AML-193 (cell line): ENCODE data around the gene RCOR3.
"Not testable (repeated sequence)": the region's sequence is repeated elsewhere in the genome, so short reads cannot be mapped to it uniquely, and the experiment has no call there.

Source experiments
- DNase-seq, 2 experiments: peaks; one replicate each; lab custom pipeline; 2025; lab: John Stamatoyannopoulos, UW

RCOR3 gene

DNA sequence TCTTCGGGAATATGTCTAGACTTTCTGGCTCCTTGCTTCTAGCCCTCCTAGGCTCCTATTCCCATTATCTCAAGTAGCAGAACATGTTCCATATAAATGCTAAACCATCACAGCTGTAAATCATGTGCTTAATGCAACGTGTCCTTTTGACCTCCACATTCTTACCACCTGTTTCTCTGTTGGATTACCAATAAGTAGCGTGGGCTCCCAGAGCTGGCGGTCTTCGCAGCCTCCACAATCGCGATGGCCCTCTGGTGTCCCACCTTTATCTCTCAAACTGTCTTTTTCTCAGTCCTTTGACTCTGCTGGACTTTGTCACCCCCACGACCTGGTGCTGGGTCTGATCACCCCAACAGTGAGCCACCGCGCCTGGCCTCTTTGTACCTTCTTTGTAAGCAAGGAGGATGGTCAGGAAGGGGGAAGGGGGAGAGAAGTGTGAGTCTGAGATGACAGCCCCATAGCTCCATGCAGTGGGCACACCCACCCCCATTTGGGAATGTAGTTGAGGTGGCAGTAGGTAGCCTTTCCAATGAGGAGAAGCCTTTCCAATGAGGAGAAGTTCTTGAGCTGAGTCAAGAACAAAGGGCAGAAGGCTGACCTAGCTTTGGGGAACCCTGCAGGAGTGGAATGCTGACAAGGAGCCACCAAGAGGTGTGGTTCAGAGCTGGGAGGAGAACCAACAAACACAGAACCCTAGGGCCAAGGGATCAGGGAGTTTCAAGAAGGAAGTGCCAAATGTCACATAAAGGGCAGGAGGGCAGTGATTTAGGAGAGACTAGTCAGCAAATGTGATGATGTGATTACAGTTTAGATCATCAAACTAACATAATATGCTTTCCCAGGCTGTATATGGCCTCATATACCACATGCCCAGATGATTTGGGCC lies 81.7 kb downstream of the RCOR3 start:
- no peak for DNase-seq

DNA sequence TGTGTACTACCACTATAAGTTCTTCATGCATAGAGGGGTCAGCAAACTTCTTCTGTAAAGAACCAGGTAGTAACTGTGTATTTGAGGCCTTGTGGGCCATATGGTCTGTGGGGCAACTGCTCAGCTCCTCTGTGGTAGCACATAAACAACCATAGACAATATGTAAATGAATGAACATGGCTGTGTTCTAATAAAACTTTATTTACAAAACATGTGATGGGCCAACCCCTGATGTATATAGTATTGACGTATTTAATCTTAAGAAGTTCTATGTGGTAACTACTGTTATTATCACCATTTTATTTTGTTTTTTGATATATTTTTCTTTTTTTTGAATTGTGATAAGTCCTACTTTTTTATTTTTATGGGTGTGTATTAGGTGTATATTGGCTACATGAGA lies 82.8 kb downstream of the RCOR3 start:
- no peak for DNase-seq

DNA sequence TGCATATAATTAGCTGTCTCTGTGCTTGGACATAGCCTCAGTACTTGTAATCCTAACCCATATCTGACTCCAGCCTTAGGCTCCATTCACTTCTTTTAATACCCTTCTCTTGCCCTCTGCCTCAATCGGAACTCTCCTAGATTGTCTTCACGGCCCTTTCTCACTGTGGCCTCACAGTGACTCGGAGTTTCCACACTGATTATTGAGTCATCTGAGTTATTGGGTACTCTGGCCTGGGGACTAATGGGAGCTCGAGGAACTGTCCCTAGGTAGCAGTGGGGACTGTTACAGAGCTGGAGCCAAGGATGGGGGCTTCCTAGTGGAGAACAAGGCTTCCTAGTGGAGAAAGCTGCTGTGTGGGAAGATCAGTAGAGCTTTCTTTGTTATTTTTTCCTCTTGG lies 84.4 kb downstream of the RCOR3 start:
- DNase-seq: no peak

DNA sequence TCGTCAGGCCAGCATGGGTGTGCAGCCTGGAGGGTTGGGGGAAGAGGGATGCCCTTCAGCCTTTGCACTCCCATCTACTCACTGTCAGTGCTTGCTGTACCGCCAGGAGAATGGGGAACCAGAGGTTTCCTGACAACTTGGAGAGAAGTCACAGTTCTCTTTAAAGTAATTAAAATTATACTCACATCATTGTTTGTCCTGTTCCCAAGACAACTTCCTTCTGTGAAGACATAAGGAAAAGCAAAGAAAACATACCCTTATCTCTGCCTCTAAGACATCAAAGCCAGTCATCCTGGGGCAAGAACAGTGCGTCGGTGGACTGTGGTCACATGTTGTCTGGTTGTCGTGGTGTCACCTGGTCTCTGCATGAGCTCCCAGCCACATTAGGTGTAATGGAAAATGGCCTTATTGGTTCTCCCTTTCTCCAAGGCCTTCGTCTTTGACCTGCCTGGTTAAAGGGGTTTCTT lies 85.0 kb downstream of the RCOR3 start:
- no peak for DNase-seq

DNA sequence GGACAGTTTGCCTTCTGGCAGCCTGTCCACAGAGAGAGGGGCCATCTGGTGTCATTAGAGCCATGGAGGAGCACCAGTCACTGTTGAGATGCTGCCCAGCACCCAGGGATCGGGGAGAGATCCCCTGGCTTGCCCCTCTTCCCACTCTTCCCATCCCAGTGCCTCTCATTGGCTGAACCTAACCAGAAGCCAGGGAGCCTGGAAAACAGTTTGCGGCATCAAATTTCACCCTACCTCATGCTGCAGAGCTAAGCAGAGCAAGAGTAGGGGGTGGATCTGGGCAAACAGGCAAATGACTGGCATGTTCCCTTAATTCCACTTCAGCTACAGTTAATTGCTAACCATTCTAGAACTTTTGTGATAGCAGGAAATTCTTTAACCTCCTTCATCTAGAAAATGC lies 86.6 kb downstream of the RCOR3 start:
- no peak for DNase-seq

DNA sequence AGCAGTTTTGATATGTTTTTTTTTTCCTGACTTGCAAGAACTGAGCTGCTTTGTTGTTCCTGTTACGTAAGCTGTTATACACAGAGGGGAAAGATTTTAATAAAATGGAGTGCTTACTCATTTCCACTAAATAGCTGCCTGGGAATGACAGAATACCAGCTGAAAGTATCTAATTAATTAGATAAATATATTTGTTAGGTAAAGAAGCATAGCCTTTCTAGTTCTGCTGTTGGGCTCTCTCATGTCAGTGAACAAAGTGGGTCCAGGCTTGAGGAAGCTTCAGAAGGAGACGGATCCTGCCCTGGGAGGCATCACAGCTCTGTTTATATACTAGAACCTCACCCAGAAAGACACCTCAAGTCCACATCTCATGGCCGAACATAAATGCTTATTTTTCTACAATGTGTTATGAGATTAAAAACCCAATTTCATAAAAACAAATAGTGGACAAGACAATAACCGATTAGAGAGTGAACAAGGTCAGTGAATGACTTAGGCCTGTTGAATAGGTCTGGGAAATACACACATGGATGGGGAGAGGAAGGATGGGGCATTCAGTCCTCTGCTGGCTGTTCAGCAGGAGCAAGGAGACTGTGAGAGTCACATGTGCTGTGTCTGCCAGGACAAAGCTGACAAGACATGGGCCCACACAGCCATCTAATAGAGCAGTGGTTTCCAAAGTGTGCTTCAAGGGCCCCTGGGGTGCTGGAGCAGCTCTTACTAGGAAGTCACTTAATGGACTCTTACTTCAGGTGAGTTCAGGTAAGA lies 88.1 kb downstream of the RCOR3 start:
- no peak for DNase-seq

DNA sequence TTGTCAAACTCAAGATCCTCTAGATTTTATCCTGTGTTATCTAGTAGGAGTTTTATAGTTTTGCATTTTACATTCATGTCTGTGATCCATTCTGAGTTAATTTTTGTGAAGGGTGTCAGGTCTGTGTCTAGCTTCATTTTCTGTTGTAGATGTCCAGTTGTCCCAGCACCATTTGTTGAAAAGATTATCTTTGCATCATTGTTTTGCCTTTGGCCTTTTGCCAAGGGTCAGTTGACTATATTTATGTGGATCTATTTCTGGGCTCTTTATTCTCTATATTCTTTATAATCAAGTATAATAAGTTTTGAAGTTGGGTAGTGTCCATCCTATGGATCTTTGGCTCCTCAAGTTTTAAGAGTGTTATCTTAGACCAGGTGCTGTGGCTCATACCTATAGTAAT lies 89.4 kb downstream of the RCOR3 start:
- DNase-seq: no peak

DNA sequence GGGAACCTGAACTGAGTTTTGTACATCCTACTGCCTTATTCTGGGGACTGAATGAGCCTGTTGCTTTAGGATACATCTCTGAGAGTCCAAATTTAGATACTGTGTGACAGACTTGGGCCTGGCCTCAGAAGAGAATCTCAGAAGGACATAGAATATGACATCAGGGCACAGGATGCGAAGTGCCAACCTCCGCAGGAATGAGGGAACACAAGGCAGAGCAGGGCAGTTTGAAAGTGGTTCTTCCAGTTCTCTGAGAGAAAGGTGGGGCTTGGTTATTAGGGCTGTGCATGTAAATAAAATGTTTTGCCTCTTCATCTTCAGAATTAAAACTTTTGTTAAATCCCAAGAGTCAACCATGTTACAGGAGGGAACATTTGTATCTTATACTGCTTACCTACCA lies 90.6 kb downstream of the RCOR3 start:
- DNase-seq: no peak

DNA sequence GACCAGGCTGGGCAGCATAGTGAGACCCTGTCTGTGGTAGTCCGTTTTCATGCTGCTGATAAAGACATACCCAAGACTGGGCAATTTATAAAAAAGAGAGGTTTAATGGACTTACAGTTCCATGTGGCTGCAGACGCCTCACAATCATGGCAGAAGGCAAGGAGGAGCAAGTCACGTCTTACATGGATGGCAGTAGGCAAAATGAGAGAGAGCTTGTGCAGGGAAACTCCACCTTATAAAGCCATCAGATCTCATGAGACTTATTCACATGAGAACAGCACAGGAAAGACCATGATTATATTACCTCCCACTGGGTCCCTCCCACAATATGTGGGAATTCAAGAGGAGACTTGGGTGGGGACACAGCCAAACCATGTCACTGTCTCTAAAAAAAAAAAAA lies 92.9 kb downstream of the RCOR3 start:
- DNase-seq: not testable (repeated sequence)

DNA sequence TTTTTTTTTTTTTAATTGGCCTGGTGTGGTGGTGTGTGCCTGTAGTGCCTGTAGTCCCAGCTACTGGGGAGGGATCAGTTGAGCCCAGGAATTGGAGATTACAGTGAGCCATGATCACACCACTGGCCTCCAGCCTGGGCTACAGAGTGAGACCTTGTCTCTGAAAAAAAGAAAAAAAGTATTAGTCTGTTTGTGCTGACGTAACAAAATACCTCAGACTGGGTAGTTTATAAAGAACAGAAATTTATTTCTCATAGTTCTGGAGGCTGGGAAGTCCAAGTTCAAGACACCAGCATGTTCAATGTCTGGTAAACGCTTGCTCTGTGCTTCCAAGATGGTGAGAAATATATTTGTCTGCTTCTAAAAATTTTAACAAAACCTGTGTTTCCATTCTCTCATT lies 93.3 kb downstream of the RCOR3 start:
- DNase-seq: no peak

DNA sequence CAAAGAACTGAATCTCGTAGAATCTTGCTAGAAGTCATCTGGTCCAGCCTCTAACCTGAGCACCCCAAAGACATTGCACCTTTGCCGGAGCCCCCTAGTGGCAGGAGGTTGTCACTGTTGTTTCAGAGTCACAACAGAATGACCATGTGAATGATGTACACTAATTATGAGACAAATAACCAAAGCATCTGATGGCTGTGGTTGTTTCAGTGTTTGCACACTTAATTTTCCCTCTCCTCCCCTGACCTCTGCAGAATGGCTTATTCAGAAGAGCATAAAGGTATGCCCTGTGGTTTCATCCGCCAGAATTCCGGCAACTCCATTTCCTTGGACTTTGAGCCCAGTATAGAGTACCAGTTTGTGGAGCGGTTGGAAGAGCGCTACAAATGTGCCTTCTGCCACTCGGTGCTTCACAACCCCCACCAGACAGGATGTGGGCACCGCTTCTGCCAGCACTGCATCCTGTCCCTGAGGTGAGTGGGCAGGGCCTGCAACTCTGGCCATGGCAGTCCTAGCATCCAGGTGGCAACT lies 93.9 kb downstream of the RCOR3 start:
- peak; percentile 25 to 46 for DNase-seq

DNA sequence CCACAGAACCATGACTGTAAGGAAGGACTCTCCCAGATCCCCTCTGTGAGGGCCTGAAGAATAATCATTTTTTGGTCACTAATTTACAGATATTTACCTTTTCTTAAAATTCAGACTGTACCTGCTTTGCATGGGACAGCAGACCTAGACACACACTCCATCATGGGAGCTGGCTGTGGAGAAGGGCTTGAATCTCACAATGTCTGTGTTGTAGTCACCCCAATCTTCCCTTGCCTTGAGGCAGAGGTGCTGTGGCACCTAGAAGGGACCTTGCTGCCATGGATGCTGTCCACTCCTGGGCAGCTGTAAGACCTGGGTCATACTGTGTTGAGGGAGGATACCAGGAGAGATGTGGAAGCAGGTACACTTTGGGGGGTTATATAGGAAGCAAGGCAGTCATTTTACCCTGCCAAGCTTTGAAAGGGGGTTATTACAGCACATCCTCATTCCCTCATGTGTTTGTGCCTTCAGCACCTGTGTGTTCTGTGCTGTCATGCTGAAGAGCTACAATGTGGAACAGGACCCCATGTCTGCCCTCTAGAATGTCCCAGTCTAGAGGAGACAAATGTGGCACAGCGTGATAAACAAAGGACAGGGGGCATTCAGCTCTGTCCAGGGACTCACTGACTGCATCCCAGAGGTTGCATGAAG lies 94.5 kb downstream of the RCOR3 start:
- DNase-seq: no peak

DNA sequence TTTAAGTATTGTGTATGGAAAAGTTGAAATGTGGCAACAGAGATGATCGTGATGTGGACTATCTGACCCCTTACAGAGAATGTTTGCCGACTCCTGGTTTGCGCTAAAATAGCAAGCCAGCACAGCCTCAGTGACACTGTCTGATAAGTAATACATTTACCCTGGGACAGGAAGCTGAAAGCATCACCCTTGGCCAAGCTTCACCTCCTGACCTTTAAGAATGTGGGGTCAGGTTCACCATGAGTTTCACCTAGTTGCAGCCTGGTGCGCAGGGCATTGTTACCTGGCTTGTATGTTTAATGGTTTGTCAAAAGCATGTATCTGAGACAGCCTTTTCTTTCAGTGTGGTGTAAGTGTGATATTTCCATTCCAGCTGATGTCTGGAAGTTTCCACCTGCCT lies 96.7 kb downstream of the RCOR3 start:
- DNase-seq: no peak

DNA sequence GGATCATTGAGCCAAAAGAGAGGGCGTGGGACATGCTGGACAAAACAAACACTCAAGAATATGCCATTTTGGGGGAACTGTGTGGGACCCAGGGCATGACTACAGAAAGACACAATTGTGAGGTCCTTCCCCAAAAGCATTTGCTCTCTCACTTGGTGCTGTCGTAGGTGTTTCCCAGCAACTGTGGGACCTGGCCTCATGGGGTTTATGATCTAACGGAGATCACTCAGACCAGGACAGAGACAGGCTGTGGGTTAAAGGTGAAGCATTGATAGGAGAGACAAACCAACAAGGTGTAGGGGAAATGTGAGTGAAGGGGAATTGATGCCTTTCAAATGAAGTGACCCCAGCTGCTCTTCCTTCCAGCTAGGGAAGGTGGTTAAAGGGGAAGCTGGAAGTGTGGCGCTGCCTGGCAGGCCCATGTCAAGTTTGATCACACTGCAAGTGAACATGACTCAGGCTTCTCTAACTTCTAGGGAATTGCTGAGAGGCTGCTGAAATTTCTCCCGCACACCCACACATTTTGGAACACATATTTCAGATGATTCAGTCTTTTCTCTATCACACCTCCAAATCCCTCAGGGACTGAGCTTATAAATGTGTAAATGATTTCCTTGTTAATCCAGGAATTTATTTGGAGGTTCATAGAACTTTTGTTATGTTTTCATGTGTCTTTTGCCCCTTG lies 97.7 kb downstream of the RCOR3 start:
- DNase-seq: no peak

DNA sequence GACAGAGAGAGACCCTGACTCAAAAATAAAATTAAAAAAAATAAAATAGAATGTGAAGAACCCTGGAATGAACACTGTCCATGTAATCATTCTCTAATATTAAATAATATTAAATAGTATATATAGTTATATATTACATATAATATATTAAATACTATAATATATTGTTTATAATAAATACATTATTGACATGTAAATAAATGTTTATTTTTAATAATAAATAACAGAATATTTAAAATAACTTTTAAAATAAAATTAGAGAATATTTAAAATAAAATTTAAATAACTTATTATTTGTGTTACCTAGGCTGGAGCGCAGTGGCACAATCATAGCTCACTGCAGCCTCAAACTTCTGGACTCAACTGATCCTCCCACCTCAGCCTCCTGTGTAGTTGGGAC lies 99.5 kb downstream of the RCOR3 start:
- no peak for DNase-seq

DNA sequence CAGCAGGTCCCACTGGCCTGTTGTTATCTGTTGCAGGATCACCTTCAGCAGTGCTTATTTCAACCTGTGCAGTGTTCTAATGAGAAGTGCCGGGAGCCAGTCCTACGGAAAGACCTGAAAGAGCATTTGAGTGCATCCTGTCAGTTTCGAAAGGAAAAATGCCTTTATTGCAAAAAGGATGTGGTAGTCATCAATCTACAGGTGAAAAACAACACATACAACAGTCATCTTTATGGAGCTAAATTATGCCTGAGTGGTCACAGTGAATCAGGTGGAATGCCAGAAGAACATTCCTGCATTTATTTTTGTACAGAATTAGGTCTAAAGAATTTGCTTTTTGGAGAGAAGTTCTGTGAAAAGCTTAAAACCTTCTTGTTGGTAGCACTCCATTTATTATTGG lies 100.7 kb downstream of the RCOR3 start:
- DNase-seq: no peak

DNA sequence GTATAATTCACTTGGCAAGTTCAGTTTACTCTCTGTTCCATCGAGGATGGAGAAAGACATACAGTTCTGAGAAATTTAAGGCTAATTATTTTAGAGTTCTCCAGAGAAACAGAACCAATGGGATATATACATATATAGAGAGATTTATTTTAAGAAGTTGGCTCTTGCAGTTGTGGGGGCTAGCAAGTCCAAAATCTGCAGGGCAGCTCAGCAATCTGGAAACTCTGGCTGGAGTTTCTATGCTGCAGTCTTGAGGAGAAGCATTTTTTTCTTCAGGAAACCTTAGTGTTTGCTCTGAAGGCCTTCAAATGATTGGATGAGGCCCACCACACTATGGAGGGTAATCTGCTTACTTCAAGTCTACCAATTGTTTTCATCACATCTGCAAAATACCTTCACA lies 102.0 kb downstream of the RCOR3 start:
- DNase-seq: no peak
